GM12878 (cell line): Measurements from ENCODE around the gene MYCN. TPM values are rescaled to one million over a fixed set of nuclear protein-coding genes. Genes with fewer than 3 reads are reported as not detected.

Experiments
- ATAC-seq: fragments of 200-7000 bp; cut with Tn5 transposase; 3 replicates; pipeline ENCODE4 v1.9.1; 2020; ENCODE audit warnings: mild to moderate bottlenecking, moderate library complexity
- BruUV-seq: library from RNA; stranded (reverse); fragments of 400-500 nt; replicated peaks from 2 replicates; lab custom pipeline; 2021; lab: Mats Ljungman, UMichigan
- CTCF ChIA-PET: fragments of 300-600 bp; sonication (Branson Sonifier 250); formaldehyde crosslinking; extraction: SDS; loops from one replicate; lab custom pipeline; 2021; ENCODE audit warnings: inconsistent platforms; lab: Yijun Ruan, JAX
- POLR2A ChIA-PET: fragments of 350-600 bp; formaldehyde crosslinking; extraction: SDS; loops from one replicate; lab custom pipeline; 2021; ENCODE audit warnings: inconsistent platforms; lab: Charles Lee
- RAD21 ChIA-PET: fragments of 300-600 bp; sonication (Branson Sonifier 250); formaldehyde crosslinking; loops from one replicate; lab custom pipeline; 2023; ENCODE audit warnings: antibody characterized with exemption; ENCODE audit not compliant: unreplicated experiment; lab: Charles Lee
- SMC1A ChIA-PET: fragments of 300-600 bp; sonication (Branson Sonifier 250); formaldehyde crosslinking; loops from one replicate; lab custom pipeline; 2023; ENCODE audit not compliant: unreplicated experiment, uncharacterized antibody; lab: Charles Lee
- DNase-seq: peaks from one replicate; pipeline ENCODE4 v3.0.0-alpha.2; 2011; ENCODE audit warnings: low read depth, low spot score
- FAIRE-seq: peaks from 3 replicates; lab custom pipeline; 2011; peaks lifted over from hg19 to GRCh38; lab: Jason Lieb, UNC
- H2AFZ ChIP-seq: 2 replicates; pipeline ENCODE4 v1.6.0; 2011; ENCODE audit warnings: low read depth, low read length, control low read depth; ENCODE audit not compliant: control insufficient read depth
- H3K27ac ChIP-seq: 2 replicates; pipeline ENCODE4 v1.5.1; 2011; ENCODE audit warnings: control low read depth; ENCODE audit not compliant: control insufficient read depth, insufficient read depth
- H3K27me3 ChIP-seq, 2 experiments: replicated peaks in 1 of 2; 2 replicates each; pipeline versions ENCODE4 v1.6.0 to v1.6.1; 2011; ENCODE audit warnings: low read length in 1 of 2; ENCODE audit not compliant: control insufficient read depth in 2 of 2, insufficient read depth in 2 of 2
- H3K36me3 ChIP-seq, 2 experiments: 2 replicates each; pipeline ENCODE4 v1.5.1; 2011; ENCODE audit warnings: low read length in 1 of 2; ENCODE audit not compliant: control insufficient read depth in 2 of 2, insufficient read depth in 2 of 2
- H3K4me1 ChIP-seq: 2 replicates; pipeline ENCODE4 v1.6.1; 2011; ENCODE audit warnings: mild to moderate bottlenecking, low read length, moderate library complexity, mixed read lengths; ENCODE audit not compliant: control insufficient read depth, insufficient read depth
- H3K4me2 ChIP-seq: 2 replicates; pipeline ENCODE4 v1.6.0; 2011; ENCODE audit warnings: control low read depth; ENCODE audit not compliant: control insufficient read depth, insufficient read depth
- H3K4me3 ChIP-seq: fragments of 200-600 bp; sonication (generic); 2 replicates; pipeline ENCODE4 v1.5.1; 2016
- H3K79me2 ChIP-seq: 2 replicates; pipeline ENCODE4 v1.6.0; 2011; ENCODE audit warnings: low read length; ENCODE audit not compliant: control insufficient read depth, insufficient read depth
- H3K9ac ChIP-seq: 2 replicates; pipeline ENCODE4 v1.8.0; 2011; ENCODE audit warnings: low read length, control low read depth, mixed read lengths; ENCODE audit not compliant: control insufficient read depth, insufficient read depth
- H3K9me3 ChIP-seq: replicated peaks from 3 replicates; pipeline ENCODE4 v1.5.1; 2011; ENCODE audit warnings: mild to moderate bottlenecking, low read length; ENCODE audit not compliant: control insufficient read depth, insufficient read depth
- H4K20me1 ChIP-seq: 2 replicates; pipeline ENCODE4 v1.6.0; 2011; ENCODE audit not compliant: control insufficient read depth, insufficient read depth
- ATF7 ChIP-seq: fragments of 450-650 bp; IDR thresholded peaks from 2 replicates; pipeline ENCODE4 v1.6.1; 2016; ENCODE audit warnings: low read depth, mild to moderate bottlenecking
- BACH1 ChIP-seq: fragments of 450-650 bp; IDR thresholded peaks from 2 replicates; pipeline ENCODE4 v1.6.1; 2017; ENCODE audit warnings: mild to moderate bottlenecking, borderline replicate concordance
- CHD2 ChIP-seq: IDR thresholded peaks from 2 replicates; pipeline ENCODE4 v1.6.1; 2011; ENCODE audit warnings: low read depth, low read length, improper control_type of control experiment, borderline replicate concordance
- CUX1 ChIP-seq: IDR thresholded peaks from 2 replicates; pipeline ENCODE4 v1.6.1; 2012; ENCODE audit warnings: improper control_type of control experiment, low read depth, low read length; ENCODE audit not compliant: insufficient replicate concordance
- DPF2 ChIP-seq: fragments of 450-650 bp; IDR thresholded peaks from 2 replicates; pipeline ENCODE4 v1.6.1; 2017; ENCODE audit warnings: mild to moderate bottlenecking
- NBN ChIP-seq: fragments of 450-650 bp; IDR thresholded peaks from 2 replicates; pipeline ENCODE4 v1.6.1; 2016
- POLR2AphosphoS5 ChIP-seq: IDR thresholded peaks from 2 replicates; pipeline ENCODE4 v1.6.1; 2011; ENCODE audit warnings: mild to moderate bottlenecking, low read length, inconsistent platforms
- RAD51 ChIP-seq: fragments of 450-650 bp; IDR thresholded peaks from 2 replicates; pipeline ENCODE4 v1.6.1; 2016; ENCODE audit warnings: moderate library complexity, mild to moderate bottlenecking, inconsistent platforms
- RB1 ChIP-seq: fragments of 450-650 bp; formaldehyde crosslinking; IDR thresholded peaks from 2 replicates; pipeline ENCODE4 v1.6.1; 2017; ENCODE audit warnings: mild to moderate bottlenecking, borderline replicate concordance
- RELB ChIP-seq: fragments of 450-650 bp; IDR thresholded peaks from 2 replicates; pipeline ENCODE4 v1.6.1; 2017; ENCODE audit warnings: low read depth, mild to moderate bottlenecking, moderate library complexity
- SMC3 ChIP-seq: IDR thresholded peaks from 2 replicates; pipeline ENCODE4 v1.6.1; 2011; ENCODE audit warnings: low read length, improper control_type of control experiment, borderline replicate concordance
- SREBF1 ChIP-seq: IDR thresholded peaks from 2 replicates; pipeline ENCODE4 v1.6.1; 2012; ENCODE audit warnings: mild to moderate bottlenecking, low read length
- SUPT20H ChIP-seq: IDR thresholded peaks from 2 replicates; pipeline ENCODE4 v1.6.1; 2011; ENCODE audit warnings: low read depth, mild to moderate bottlenecking, low read length, moderate library complexity, borderline replicate concordance; ENCODE audit not compliant: control insufficient read depth
- ZZZ3 ChIP-seq: IDR thresholded peaks from 2 replicates; pipeline ENCODE4 v1.6.1; 2011; ENCODE audit warnings: low read depth; ENCODE audit not compliant: control insufficient read depth, insufficient read length
- in situ Hi-C: fragments of 300-500 bp; cut with MboI; formaldehyde crosslinking; loops from 9 replicates; pipeline ENCODE4 v1.14.3; 2018; ENCODE audit warnings: mixed read lengths
- intact Hi-C: fragments of 100-400 bp; cut with micrococcal nuclease; formaldehyde crosslinking; loops from one replicate; pipeline ENCODE4 v1.14.2; 2022; ENCODE audit not compliant: unreplicated experiment
- polyA plus RNA-seq, 11 experiments: library from polyadenylated mRNA; depleted of rRNA in 4 of 11; unstranded in 6 of 11; stranded (reverse) in 5 of 11; fragments of >200 nt; fragmentation: Nextera tagmentation in 4 of 11; fragmentation: Illumina TruSeq in 1 of 11; extraction: Ambion mirVana in 4 of 11; extraction: Trizol in 1 of 11; gene quantifications; 1 replicate in 1 of 11; 2 replicates in 10 of 11; pipeline versions ENCODE4 v1.2.1 to v1.2.3, GENCODE V29; 2011 to 2016; ENCODE audit warnings: inconsistent platforms in 2 of 11, missing spikeins in 2 of 11, low read depth in 1 of 11
- total RNA-seq, 4 experiments: library from RNA; depleted of rRNA in 3 of 4; stranded (reverse); fragments of >200 nt in 3 of 4; fragmentation: Illumina TruSeq in 1 of 4; extraction: Trizol in 1 of 4; gene quantifications; 2 replicates each; pipeline versions ENCODE4 v1.2.1 to v1.2.3, GENCODE V29; 2013 to 2021

The MYCN gene
- total and polyA plus RNA-seq, 10 of the 15 experiments (the other 5 are each of a cell fraction or from before 2014, with no cell fraction given): not detected

- no peak for TF ChIP-seq CUX1
Observed at GRCh38 chr2:15892151-15892880, 48.0 kb upstream of the MYCN start (continued).

GRCh38 chr2:15893085-15893484 lies 47.3 kb upstream of the MYCN start:
- H3K79me2 ChIP-seq: no peaks in the 10 kb centered on the region
- no peak overlapping the region for H3K27ac ChIP-seq
- no peaks in the 10 kb centered on the region for H4K20me1 ChIP-seq
- no peak overlapping the region for H2AFZ ChIP-seq
- H3K36me3 ChIP-seq: no peaks in the 10 kb centered on the region
- in situ Hi-C loops (no loop called here), intact Hi-C loops (no loop called here)
- POLR2A ChIA-PET: no interaction called here
- H3K27me3 ChIP-seq: no peaks in the 10 kb centered on the region
- SMC1A ChIA-PET: no interaction called here
- no peaks in the 10 kb centered on the region; the same call in 2 of the 3 replicates for H3K9me3 ChIP-seq
- RAD21 ChIA-PET: no interaction called here
- DNase-seq (no peak), FAIRE-seq (no peak), ATAC-seq (no peak)
- no peak overlapping the region for H3K4me2 ChIP-seq
- H3K4me3 ChIP-seq: no peak overlapping the region
- no peaks in the 10 kb centered on the region; the same call in 1 of the 2 replicates for H3K4me1 ChIP-seq
- CTCF ChIA-PET: no interaction called here
- no peak for TF ChIP-seq RB1
- no peak for TF ChIP-seq RELB
- TF ChIP-seq RAD51: no peak
- TF ChIP-seq DPF2: no peak
- no peak for TF ChIP-seq NBN
- no peak for TF ChIP-seq ZZZ3
- no peak for TF ChIP-seq SREBF1
- no peak for TF ChIP-seq ATF7
- no peak for TF ChIP-seq CHD2
- TF ChIP-seq SMC3: no peak
- no peak for TF ChIP-seq POLR2AphosphoS5
- no peak for TF ChIP-seq BACH1
- TF ChIP-seq SUPT20H: no peak
- no peak overlapping the region for H3K9ac ChIP-seq
- BruUV-seq: no TSS peak
